ENCODE results near the gene NUBP2.

Gene NUBP2

GRCh38 chr16:1812732-1813163 is 30.0 kb downstream of the NUBP2 start:
- peak; percentile 8 for DNase-seq

DNA sequence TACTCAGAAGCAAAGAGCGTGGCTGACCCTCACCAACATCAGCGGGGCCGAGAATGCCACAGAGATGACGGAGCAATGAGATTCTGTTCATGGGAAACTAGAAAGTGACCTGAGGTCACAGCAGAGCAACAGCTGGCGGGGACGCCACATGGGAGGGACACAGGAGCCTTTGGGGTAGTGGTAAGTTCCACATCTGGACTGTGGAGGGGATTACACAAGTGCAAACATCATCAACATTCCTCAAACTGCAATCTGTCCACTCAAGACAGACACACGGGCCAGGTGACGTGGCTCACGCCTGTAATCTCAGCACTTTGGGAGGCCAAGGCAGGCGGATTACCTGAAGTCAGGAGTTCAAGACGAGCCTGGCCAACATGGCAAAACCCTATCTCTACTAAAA is 32.7 kb downstream of the NUBP2 start:
- DNase-seq = no peak

- DNase-seq = no peak
These were observed 33.9 kb downstream of the NUBP2 start for GRCh38 chr16:1816396-1817275.

DNA sequence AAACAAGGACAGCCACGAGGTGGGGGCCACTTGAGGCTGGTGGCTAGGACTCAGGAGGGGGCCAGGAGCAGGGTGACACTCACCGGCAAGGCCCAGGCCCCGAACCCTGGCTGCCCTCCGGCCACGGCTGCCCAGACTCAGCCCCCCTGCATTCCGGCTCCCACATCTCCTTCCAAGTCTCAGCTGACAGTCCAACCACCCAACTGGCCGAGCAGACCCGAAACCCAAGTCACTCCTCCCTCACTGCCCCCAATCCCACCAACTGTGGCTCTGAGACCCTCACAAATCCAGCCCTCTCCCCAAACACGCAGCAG is 34.5 kb downstream of the NUBP2 start:
- no peak for DNase-seq

DNA sequence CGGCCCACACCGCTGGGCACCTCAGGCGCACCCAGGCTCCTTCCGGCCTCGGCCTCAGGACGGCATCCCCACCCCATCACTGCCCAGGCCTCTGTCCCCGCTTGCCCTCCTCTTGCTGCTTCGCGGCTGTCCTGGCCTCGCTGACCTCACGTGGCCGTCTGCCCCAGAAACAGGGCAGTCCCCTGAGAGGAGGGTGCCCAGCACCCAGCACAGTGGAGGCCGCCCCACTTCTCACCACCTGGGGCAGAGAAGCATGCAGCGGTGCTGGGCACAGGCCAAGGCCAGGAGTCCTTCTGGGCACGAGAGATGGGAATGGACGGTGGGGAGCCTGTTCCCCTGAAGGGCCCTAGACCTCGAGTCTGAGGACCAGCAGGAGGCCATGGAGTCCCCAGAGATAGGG is 35.0 kb downstream of the NUBP2 start:
- no peak for DNase-seq

DNA sequence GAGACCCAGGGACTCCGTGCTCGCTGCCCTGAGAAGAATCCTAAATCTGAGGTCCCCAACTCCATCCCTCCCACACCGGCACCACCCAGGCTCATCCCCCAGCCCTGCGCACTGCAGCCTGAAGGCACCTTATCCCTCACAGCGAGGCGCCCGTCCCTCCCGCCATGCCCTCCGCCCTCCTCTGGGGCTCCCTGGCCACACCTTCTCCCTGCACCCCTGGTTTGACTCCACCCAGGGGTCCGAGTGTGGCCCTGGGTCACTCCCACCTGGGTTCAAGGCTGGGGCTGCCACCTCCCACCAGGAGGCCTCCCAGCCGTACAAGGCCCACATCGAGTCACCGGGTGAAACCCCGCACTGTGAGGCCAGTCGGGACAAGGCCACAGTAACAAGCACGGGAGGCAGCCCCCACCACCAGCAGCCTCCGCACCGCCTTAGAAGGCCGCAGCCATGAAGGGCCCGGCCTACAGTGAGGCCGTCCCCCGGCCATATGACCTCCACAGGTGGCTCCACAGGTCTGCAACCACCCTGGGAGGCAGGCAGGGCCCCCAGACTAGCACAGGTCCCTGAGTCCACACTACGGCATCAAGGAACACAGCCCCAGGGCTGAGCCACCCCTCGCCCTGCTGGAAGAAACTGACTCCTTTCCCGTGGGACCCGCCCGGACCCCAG is 35.6 kb downstream of the NUBP2 start:
- DNase-seq = no peak

DNA sequence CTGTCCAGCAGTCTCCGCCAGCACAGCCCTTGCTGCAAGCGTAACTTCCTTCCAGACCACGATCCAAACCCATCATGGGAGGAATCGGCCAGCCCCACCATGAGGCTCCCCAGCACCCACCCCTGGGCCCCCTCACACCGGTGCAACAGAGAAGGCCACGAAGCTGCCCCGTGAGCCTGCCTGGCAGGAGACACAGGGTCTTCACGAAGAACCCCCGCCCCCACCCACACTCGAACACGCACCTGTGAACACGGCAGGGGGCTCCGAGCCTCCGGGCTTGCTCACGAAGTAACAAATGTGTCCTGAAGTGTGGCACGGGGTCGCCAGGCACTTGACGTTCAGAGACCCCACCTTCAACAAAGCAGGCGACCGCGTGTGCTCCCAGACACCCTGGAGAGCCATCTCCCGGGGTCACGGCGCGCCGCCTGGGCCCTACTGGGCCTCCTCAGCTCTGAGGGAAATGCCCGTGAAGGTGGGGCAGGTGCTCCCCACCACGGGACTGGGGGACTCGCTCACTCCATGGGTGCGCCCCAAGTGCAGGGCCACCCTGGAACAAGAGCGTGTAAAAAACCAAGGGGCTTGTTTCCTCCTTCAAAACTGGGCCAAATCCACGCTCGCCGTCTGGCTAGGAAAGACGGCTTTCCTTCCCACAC is 36.2 kb downstream of the NUBP2 start:
- no peak for DNase-seq

DNA sequence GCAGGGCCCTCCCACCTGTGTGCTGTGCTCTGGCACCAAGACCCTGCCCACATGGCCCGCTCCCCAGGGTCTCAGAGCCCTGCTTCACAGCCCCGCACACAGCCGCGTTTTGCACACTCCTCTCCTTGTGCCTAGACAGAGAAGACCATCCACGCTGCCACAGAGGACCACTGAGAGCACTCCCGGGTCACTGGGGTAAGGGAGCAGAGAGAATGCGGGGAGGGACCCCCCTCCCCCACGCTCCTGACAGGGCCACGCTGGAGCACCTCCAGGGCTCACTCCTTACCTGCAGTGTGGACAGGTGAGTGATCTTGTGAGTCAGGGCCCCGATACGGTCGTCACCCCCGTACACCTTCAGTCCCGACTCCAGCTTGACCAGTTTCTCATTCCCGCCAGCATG is 36.9 kb downstream of the NUBP2 start:
- no peak for DNase-seq

- DNase-seq = no peak
These were observed 37.6 kb downstream of the NUBP2 start for GRCh38 chr16:1820096-1820945.

DNA sequence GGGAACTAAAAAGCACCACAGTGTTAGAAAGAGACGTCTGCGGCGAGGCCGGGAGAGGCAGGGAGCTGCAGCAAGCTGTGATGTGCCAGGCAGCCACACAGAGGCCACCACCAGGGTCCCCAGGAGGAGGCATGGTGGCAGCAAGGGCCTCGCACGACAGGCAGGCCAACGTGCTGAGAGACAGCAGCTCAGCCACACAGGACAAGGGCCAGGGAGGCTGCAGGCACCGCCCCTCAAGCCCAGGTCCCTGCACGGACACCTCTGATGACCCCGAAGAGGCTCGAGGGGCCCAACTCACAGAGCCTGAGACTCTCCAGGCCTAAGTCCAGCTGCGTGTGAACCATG is 38.2 kb downstream of the NUBP2 start:
- no peak for DNase-seq

DNA sequence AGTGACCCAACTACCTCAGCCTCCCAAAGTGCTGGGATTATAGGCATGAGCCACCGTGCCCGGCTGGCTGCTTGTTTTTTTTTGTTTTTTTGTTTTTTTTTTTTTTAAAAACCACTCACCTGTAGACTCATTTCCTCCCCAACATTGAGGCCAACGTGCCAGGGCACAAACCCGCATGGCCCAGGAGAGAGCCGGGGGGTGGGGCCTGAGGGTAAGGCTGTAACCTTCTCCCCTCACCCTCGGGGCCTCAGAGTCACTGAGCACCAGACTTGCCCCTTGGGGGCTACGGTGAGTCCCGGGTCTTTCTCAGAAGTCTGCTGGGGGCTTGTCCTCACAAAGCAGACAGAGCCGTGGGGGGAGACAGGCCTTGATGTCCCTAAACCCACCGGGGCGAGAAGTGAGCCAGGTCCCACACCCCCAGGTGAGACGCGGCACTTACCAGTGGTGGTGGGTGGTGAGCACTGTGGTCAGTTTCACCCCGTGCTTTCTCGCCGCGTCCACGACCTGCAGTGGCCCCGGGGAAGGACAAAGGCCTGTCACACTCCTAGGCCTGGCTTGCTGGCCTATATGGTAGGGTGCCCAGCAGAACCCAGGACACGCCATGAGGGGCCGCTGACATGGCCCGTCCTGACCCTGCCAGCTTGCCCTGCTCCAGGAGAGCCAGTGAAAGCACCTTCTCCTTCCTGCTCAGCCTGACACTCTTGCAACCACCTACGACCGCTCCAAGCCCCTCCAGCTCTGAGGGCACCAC is 39.3 kb downstream of the NUBP2 start:
- no peak for DNase-seq

GRCh38 chr16:1822801-1823200 is 40.0 kb downstream of the NUBP2 start:
- DNase-seq = no peak

- DNase-seq = no peak
These were observed 41.1 kb downstream of the NUBP2 start for GRCh38 chr16:1823821-1824220.

DNA sequence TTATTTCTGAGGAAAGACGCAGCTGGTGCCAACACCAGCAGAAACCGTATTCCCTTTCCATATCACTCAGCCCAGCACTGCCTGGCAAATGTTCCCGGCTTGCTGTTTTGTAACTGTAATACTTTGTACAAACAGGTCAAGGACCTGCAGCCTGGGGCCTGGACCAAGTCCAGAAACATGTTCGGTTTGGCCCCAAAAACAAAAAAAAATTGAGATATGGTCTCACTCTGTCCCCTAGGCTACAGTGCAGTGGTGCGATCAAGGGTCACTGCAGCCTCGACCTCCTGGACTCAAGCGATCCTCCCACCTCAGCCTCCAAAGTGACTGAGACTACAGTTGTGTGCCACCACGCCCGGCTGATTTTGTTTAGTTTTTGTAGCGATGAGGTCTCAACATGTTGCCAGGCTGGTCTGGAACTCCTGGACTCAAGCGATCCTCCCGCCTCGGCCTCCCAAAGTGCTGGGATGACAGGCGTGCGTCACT is 42.7 kb downstream of the NUBP2 start:
- no peak for DNase-seq

- peak; percentile 65 for DNase-seq
These were observed 43.3 kb downstream of the NUBP2 start for GRCh38 chr16:1825864-1826690.

DNA sequence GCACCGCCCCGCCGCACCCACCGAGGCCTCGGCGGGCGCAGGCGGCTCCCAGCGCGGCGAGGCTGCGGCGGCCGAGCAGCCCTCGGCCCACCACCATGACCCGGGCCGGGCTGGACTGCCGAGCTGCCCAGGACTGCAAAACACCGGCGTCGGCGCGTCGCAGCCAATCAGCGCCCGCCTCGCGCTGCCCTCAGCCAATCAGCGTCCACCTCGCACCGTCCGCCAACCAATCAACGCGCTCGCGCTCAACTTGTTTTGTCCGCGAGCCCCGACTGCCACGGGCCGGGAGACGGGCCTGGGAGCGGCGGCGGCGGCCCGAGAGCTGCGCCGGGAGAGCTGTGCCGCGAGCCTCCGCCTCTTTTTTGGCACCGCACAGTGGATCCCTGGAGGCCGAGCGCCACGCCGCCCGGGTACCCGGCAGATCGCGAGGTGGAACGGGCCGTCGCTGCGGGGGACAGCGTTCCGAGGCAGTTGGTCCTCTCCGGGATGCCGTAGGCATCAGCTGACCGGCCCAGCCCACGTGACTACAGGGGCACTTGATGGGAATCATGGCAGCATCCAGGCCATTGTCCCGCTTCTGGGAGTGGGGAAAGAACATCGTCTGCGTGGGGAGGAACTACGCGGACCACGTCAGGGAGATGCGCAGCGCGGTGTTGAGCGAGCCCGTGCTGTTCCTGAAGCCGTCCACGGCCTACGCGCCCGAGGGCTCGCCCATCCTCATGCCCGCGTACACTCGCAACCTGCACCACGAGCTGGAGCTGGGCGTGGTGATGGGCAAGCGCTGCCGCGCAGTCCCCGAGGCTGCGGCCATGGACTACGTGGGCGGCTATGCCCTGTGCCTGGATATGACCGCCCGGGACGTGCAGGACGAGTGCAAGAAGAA is 44.2 kb downstream of the NUBP2 start, which contains the start of the genes FAHD1 and HAGH:
TSS of gene FAHD1 (plus strand) at position 516 of the 883 bp plus-strand sequence. CDS start at position 549, 33 bp downstream.
TSS of gene HAGH (minus strand) at position 135 of the 883 bp plus-strand sequence. CDS start at position 97, 38 bp downstream.
- peak; percentile 92 for DNase-seq

DNA sequence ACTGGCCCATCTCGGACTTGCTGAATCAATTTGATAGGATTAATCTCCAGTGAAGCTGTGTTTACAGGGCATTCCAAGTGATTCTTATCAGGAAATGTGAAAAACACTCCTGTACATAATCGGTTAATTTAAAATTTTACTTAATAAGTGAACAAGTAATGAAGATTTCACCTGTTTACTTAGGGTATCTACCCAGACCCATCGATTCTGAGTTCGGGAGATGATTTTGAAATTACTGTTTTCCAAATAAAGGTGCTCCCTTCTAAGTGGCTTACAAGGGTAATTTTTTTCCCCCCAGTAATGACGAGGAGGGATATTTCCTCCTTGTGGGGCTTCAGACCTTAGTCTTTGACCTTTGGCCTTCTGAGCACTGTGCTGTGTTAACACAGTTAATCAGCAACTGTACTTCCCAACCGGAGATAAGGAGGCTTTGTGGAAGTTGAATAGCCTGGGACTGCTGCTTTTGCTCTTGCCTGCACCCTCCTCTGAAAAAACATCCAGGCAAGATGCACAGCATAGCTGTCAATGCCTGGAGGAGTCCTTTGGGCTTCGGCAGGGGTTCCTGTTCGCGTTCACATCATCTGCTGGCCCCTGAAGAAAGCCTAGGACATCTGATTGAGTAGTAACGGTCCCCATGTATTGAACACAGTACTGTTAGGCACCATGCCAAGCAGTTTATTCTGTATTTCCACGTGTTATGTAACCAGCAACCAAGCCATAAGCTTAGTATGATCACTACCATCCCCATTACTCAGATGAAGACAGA is 46.1 kb downstream of the NUBP2 start:
- DNase-seq = no peak

GRCh38 chr16:1830213-1830612 is 47.5 kb downstream of the NUBP2 start:
- no peak for DNase-seq

All from CD4-positive, alpha-beta T cell treated with Interleukin-4 for 4 hours (primary cell).